Right renal pelvis (tissue), 4 donors: ENCODE results near the gene UPK3B. TPM values are rescaled to one million over a fixed set of nuclear protein-coding genes. Genes with fewer than 3 reads are reported as not detected.
"Not testable (repeated sequence)": the region's sequence is repeated elsewhere in the genome, so short reads cannot be mapped to it uniquely, and the experiment has no call there.

Experiments
- DNase-seq, 4 donors: peaks; one replicate each; pipeline ENCODE4 v3.0.0-alpha.2; 2013; ENCODE audit warnings: low read depth in 4 of 4, low spot score in 3 of 4, missing footprints in 1 of 4
- polyA plus RNA-seq, 4 donors: library from polyadenylated mRNA; unstranded; fragments of 120-200 nt; gene quantifications; one replicate each; pipeline ENCODE4 v1.2.1, GENCODE V29; 2013; ENCODE audit not compliant: insufficient read length in 4 of 4

The UPK3B gene
- polyA plus RNA-seq, 4 donors = 0.38 to 4.7 (median 3.2) TPM

DNA sequence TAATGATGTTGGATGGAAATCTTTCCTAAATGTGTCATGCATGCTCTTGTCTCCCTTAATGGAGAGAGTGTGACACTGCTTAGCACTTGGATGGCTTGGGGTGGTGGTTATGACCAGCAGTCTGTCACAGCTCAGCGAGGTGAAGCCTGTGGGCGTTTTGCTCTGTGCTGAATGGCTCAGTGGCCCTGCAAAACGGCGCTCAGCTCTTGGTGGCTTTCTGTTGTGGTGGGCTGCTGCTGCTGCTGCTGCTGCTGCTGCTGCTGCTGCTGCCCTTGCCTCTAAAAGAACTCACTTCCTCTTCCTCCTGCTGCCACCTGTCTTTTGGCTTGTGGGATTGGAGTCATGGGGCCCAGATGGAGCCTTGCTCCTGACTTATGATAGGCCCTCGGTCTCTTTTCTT lies 23.7 kb upstream of the UPK3B start:
- not testable (repeated sequence) for DNase-seq

DNA sequence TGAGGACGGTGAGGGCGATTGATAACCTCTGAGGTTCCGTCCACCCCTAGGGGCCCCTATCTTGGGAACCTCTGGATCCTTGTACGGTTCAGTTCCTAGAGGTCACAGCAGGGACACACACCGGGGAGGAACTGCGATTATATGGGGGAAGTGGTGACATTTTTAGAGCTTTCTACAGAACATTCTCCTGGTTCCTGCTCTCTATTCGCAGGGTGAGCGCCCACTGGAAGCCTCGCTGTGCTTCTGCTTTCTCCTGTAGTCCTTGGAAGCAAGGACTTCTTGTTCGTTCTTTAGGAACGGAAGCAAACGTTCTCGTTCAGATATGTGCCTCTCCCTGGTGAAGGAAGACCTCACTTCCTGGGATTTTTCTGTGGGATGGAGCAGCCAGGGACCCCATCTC lies 22.4 kb upstream of the UPK3B start:
- not testable (repeated sequence) for DNase-seq

DNA sequence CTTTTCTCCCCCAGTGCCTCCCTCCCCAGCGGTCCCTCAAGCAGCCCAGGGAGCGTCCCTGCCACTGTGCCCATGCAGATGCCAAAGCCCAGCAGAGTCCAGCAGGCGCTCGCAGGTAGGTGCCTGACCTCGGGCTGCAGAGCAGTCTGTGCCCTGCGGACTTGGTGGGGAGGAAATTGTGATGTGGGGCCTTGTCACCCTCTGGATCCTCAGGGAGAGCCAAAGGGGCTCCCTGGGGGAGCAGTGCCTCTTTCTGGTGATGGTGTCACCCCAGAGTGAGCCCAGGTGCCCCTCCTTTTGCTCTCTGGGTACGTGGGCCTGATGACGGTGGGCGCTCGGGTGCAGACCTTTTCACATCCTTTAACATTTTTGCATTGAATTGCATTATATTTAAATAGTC lies 18.2 kb upstream of the UPK3B start:
- not testable (repeated sequence) for DNase-seq

DNA sequence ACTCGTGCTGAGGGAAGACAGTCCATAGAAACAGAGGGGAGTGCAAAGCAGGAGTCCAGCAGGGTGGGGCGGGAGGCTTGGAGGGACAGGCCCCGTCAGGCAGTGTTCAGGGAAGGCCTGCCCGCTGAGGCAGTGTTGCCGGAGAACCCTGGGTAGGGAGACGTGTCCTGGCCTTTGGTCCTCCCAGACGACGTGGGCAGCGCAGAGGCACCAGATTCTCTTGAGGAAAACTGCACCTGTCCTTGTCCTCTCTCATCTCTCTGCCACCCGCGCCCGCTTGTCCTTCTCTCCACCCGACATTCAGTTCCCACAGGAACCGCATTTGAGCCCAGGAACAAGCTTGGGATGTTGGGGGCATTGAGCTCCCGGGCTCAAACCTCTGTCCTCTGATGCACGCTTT lies 14.6 kb upstream of the UPK3B start:
- not testable (repeated sequence) for DNase-seq

DNA sequence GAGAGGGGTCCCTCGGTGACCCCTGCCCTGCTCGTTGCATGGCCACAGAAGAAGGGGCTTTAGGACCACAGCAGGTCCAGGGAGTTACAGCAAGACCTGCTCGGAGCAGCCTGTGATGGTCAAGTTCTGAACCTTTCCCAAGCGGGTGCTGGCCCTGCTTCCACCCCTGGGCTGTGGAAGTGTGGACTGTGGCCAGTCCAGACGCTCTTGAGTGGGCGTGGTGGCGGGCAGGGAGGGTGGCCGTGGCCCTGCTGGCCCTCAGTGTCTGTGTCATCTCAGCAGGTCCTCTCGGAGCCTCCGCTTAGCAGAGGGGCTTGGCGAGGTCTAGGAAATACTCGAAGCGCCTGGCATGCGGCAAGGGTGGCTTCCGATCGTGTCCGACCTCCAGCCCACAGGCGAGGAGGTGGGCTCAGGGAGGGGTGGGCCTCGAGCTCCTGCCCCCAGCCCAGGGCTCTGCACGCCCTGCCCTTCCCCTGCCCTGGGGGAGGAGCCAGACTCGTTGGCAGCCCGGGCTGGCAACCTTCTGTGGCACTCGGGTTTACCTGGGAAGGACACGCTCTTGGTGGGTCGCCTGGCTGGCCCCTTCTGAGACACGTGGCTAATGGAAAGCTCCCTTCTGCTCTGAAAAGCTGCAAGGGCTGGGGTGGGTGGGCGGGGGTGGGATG lies 12.3 kb upstream of the UPK3B start:
- not testable (repeated sequence) for DNase-seq

DNA sequence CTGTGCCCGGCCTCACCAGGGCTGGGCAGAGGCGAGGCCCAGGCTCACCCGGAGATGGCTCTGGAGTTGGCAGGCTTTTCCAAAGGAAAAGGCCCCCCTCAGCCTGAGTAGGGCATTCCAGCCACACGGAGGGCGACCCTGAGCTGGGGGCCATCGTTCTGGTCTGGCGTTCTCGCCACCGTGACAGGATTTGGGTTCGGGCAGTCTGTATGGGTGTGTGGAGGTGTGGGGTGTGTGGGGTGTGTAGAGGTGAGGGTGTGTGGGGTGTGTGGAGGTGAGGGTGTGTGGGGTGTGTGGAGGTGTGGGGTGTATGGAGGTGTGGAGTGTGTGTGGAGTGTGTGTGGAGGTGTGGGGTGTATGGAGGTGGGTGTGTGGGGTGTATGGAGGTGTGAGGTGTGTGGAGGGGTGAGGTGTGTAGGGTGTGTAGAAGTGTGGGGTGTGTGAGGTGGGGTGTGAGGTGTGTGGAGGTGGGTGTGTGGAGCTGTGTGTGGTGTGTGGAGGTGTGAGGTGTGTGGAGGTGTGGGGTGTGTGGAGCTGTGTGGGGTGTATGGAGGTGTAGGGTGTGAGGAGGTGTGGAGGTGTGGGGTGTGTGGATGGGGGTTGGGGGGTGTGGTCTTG lies 11.7 kb upstream of the UPK3B start:
- DNase-seq = not testable (repeated sequence)

DNA sequence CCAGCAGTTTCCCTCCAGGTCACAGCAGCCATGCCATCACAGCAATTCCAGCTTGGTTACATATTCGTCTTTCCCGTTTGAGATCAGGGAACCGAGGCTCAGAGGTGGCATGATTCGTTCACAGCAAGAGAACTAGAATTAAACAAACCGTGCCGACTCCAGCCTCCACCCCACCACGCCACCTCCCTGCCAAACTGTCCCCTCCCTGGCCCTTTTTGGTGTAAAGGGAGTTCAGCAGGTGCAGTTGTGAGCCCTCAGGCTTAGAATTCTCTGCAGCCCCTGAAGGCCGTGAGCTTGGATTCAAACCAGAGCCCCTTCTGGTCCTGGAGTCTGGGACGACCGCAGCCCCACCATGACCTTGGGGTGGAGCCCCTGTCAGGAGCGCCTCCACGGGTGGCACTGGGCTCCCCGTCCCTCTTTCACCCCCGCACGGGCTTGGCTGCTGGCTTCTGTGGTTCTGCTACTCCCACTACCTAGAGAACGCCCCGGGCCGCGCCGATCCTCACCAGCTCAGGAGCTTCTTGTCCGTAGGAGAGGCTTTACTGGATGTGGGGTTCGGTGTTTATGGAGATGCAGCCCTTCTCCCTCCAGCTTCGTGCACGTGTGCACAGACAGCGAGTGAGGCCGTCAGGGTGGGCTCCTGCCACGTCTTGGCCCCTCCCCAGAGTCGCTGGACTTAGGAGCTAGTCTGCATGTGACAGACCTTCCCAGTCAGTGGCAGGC lies 11.0 kb upstream of the UPK3B start:
- DNase-seq = not testable (repeated sequence)

DNA sequence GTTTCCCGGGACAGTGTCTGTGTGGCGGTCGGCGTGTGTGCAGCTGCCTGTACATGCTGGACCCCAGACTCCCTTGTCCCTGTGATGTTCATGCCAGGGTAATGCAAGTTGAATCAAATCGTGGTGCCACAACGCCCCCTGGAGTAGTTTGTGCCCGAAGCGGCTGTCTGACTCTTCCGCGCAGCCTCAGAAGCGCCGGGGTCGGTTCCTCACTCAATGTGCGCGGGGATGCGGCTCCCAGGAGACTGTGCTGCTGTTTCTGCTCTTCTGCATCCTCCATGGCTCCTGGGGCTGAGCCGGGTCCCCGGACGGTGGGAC lies 10.5 kb upstream of the UPK3B start:
- not testable (repeated sequence) for DNase-seq

DNA sequence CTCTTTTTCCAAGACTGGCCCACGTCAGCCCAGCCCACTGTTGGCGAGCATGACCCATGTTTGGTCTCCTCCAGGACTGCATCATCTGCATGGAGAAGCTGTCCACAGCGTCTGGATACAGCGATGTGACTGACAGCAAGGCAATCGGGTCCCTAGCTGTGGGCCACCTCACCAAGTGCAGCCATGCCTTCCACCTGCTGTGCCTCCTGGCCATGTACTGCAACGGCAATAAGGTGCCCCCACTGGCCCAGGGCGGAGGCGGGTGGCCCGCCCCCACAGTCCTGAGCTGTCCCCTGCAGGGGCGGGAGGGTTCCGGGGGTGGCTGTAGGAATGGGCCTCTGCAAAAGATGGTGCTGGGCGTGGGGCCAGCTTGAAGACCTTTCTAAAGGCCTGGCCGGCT lies 8.1 kb upstream of the UPK3B start:
- DNase-seq = not testable (repeated sequence)

DNA sequence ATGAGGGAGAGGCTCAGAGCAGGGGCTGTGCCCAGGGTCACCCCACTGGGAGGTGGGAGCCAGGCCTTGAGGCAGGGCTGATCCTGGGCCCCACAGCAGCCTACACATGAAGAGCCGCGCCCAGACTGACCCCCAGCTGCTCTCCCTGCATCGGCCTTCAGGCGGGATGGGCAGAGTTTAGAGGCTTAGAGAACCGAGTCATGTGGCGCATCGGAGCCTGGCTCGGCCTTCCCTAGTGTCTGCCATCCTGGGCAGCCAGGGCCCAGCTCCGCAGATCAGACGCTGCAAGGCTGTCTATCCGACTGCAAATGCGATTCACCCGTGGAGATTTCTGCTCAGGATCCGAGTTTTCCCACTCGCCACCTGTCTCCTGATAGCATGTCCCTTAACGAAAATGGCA lies 7.5 kb upstream of the UPK3B start:
- DNase-seq = not testable (repeated sequence)

DNA sequence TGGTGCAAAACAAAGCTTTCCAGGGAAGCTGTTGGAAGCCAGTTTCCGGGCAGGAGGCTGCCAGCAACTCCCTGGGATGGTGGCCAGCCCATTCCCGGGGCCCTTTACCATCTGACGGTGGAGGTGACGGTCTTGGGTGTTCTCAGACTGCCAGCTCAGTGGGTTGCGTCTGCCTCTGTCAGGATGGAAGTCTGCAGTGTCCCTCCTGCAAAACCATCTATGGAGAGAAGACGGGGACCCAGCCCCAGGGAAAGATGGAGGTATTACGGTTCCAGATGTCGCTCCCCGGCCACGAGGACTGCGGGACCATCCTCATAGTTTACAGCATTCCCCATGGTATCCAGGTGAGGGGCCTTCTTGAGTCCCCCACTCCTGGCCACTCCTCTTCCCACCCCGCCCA lies 7.1 kb upstream of the UPK3B start:
- DNase-seq = not testable (repeated sequence)

DNA sequence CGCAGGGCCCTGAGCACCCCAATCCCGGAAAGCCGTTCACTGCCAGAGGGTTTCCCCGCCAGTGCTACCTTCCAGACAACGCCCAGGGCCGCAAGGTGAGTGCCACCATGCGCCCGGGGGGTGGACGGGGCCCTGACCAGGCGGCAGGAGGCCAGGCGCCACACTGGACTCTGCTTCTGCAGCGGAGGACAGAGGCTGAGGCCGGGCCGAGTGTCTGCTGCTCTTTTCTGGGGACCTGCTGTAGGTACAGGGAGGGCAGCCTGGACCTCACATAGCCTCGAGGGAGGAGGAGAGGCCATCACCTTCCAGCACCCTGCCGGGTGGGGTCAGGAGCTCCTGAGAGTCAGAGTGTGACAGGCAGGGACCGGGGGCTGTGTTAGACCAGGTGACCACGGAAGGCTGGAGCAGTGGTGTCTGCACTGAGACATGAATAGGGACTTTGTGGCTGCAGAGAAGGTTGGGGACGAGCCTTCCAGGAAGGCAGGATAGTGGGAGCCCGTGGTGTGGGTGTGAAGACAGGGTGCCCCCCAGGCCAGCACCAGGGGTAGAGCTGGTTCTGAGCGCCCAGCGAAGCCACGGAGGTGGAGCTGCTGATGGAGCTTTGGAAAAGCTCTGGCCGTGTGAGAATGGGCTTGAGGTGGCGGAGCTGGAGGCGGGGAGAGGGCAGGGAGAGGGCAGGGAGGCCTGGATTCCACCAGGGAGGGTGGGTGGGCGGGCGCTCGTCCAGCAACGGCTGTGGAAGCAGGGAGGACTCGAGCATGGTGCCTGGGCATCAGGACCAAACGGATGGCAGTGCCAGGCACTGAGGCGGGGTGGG lies 5.8 kb upstream of the UPK3B start:
- not testable (repeated sequence) for DNase-seq

DNA sequence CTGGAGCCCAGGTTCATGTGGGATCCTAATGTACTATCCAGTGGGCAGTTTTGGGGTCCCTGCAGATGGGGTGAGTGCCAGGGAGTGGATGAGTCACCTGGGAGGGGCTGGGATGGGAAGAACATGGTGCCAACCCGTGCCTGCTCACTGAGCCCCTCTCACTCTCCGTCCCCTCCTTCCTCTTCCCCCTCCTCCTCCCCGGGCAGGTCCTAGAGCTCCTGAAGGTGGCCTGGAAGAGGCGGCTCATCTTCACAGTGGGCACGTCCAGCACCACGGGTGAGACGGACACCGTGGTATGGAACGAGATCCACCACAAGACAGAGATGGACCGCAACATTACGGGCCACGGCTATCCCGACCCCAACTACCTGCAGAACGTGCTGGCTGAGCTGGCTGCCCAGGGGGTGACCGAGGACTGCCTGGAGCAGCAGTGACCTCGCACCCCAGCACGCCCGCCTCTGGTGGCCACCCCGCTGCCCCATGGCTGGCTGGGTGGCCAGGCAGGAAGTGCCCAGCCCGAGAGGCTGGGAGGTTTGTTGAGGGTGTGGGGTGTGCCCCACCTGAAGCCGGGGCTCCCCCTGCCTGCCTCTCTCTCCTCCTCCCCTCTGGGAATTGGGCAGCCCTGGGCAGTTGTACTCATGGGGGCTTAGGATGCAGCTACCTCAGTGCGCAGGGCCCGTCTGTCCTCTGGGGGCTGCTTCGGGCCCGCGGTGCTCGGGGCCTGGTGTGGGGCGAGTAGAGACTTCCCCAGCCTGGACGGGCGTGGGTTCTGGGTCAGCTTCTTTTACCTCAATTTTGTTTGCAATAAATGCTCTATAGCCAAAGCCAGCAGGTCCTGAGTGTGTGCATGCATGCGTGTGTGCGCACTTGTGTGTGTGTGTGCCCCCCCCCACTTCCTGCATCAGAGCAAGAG lies 4.9 kb upstream of the UPK3B start:
- DNase-seq = no peak

DNA sequence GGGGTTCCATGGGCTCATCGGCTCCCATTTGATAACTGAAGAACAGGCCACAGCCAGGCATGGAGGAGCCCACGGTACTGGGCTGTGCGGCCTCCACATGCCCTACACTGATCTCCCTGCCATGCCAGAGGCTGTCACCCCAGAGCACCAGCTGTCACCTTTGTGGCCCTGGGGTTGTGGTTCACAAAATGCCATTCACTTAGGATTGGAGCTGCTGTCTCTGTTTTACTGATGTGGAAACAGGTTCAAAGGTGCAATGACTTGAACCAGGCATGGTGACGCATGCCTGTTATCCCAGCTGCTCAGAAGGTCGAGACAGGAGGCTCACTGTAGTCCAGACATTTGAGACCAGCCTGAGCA lies 4.3 kb upstream of the UPK3B start:
- no peak for DNase-seq

DNA sequence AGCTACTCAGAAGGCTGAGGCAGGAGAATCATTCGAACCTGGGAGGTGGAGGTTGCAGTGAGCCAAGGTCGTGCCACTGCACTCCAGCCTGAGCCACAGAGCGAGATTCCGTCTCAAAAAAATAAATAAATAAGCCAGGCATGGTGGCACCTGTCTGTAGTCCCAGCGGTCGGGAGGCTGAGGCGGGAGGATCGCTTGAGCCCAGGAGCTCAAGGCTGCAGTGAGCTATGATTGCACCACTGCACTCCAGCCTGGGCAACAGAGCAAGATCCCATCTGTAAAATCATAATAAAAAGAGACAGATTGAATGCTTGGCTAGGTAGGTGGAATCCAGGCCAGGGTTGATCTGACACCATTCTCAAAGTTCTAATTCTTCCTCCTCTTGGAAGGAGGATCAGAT lies 3.7 kb upstream of the UPK3B start:
- DNase-seq = not testable (repeated sequence)

DNA sequence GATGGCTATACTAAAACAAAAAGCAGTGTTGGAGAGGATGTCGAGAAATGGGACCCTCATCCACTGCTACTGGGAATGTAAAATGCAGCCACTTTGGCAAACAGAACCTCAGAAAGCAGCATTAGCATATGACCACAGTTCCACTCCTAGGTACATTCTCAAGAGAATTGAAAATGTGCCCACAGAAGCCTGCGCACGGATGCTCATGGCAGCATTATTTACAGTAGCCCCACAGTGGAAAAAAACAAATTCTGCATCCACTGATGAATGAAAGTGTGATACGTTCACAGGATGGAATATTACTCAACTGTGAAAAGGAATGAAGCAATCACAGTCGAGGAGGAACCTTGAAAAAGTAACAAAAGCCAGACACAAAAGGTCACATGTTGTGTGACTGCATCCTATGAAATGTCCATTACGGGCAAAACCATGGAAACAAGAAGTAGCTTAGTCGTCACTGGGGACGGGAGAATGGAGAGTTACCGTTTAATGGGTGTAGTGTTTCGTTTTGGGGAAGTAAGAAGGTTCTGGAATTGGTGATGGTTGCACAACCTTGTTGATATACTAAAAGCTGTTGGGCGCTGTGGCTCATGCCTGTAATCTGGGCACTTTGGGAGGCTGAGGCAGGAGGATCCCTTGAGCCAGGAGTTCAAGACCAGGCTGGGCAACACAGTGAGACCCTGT lies 2.5 kb upstream of the UPK3B start:
- DNase-seq = no peak

DNA sequence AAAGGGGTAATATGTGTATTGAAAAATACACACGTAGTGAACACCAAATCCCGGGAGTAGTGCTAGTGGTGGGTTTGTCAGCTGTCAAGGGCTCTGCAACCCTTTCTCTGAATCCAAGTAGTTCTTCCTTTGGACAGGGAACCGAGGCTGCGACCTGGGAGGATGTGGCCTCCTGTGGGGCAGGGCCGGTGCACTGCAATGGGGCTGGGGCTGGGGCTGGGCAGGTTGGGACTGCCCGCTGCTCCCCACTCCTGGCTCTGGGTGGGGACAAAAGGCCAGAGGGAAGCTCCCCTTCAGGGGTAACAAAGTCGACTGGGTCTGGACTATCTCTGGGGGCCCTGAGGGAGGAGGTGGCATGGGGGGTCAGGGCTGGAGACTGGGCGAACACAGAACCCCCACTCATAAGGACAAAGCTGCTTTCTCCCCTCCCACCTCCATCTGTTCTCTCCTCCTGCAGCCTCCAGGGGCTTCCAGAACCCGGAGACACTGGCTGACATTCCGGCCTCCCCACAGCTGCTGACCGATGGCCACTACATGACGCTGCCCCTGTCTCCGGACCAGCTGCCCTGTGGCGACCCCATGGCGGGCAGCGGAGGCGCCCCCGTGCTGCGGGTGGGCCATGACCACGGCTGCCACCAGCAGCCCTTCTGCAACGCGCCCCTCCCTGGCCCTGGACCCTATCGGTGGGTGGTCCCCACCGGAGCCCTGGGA lies 1.0 kb downstream of the UPK3B start:
- not testable (repeated sequence) for DNase-seq

DNA sequence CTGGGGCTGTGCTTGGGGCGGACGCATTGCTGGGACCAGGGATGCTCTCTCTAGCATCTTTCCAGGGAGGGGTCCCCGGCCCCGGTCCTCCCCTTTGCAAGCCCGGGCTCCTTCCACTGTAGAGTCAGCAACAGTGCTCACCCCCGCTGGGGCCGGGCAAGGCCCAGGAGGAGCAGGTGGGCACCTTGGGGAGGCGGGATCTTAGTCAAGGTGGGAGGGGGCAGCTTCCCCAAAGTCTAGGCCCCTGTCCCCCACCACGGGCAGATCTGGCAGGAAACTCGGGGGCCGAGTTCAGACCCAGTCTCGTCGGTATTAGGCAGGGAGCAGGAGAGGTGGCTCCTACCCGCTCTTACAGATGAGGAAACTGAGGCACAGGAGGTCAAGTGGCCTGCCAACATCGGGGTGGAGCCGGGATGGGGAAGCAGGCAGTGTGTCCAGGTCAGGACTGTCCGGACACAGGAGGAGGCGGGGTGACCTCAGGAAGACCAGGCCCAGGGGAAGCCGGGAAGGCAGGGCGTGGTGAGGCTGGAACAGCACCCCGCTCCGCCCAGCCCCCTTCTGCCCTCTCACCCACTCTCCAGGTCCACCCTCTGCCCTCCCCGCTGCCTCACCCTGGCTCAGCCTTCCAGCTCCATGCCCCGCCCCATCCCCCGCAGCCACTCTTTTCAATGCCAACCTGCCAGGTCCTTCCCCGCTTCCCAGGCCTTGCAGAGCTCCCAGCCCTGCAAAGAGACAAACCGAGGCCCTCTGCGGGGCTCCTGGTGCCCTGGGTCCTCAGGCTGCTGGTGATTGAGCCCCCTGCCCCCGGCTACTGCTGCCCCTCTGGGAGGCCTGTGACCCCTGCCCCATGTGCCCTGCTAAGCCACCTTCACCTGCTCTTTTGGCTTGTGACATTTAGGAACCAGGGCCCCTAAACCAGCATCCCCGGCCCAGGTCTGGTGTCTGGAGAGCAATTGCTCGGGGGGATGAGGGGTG lies 1.8 kb downstream of the UPK3B start:
- not testable (repeated sequence) for DNase-seq
